GM12878 (cell line): ENCODE data around the gene TCP1. TPM values are rescaled to one million over a fixed set of nuclear protein-coding genes. Genes with fewer than 3 reads are reported as not detected.

Experiments
- BCL3 ChIP-seq: IDR thresholded peaks from 2 replicates; pipeline ENCODE4 v1.6.1; 2011; ENCODE audit warnings: borderline replicate concordance, low read depth, mild to moderate bottlenecking, moderate library complexity, low read length; ENCODE audit not compliant: insufficient read depth, poor library complexity, severe bottlenecking
- CEBPZ ChIP-seq: fragments of 150-350 bp; IDR thresholded peaks from 2 replicates; pipeline ENCODE4 v1.6.1; 2016; ENCODE audit warnings: low read depth, low read length
- CHD1 ChIP-seq: IDR thresholded peaks from 2 replicates; pipeline ENCODE4 v1.6.1; 2012; ENCODE audit warnings: low read depth, low read length, improper control_type of control experiment
- DPF2 ChIP-seq: fragments of 450-650 bp; IDR thresholded peaks from 2 replicates; pipeline ENCODE4 v1.6.1; 2017; ENCODE audit warnings: mild to moderate bottlenecking
- FOS ChIP-seq: IDR thresholded peaks from 3 replicates; pipeline ENCODE4 v1.6.1; 2011; ENCODE audit warnings: borderline replicate concordance; ENCODE audit not compliant: insufficient read length; ENCODE audit errors: extremely low read depth
- LARP7 ChIP-seq: fragments of 450-650 bp; IDR thresholded peaks from 2 replicates; pipeline ENCODE4 v1.6.1; 2017; ENCODE audit warnings: mild to moderate bottlenecking
- MAX ChIP-seq: IDR thresholded peaks from 2 replicates; pipeline ENCODE4 v1.6.1; 2012; ENCODE audit warnings: low read depth, low read length, improper control_type of control experiment
- MEF2B ChIP-seq: fragments of 450-650 bp; IDR thresholded peaks from 2 replicates; pipeline ENCODE4 v1.6.1; 2018; ENCODE audit warnings: mild to moderate bottlenecking, moderate library complexity; ENCODE audit not compliant: partially characterized antibody, poor library complexity, severe bottlenecking
- MLLT1 ChIP-seq: fragments of 450-650 bp; IDR thresholded peaks from 2 replicates; pipeline ENCODE4 v1.6.1; 2016; ENCODE audit warnings: mild to moderate bottlenecking
- MTA2 ChIP-seq: fragments of 450-650 bp; IDR thresholded peaks from 2 replicates; pipeline ENCODE4 v1.6.1; 2016; ENCODE audit warnings: low read depth, mild to moderate bottlenecking, moderate library complexity
- MYC ChIP-seq: IDR thresholded peaks from 2 replicates; pipeline ENCODE4 v1.6.1; 2011; ENCODE audit warnings: mild to moderate bottlenecking, low read length, moderate library complexity, inconsistent platforms; ENCODE audit not compliant: insufficient read depth, insufficient replicate concordance, insufficient read length, severe bottlenecking
- PKNOX1 ChIP-seq: fragments of 450-650 bp; IDR thresholded peaks from 2 replicates; pipeline ENCODE4 v1.6.1; 2016; ENCODE audit warnings: mild to moderate bottlenecking
- RB1 ChIP-seq: fragments of 450-650 bp; formaldehyde crosslinking; IDR thresholded peaks from 2 replicates; pipeline ENCODE4 v1.6.1; 2017; ENCODE audit warnings: mild to moderate bottlenecking, borderline replicate concordance
- RELA ChIP-seq: fragments of 450-650 bp; IDR thresholded peaks from 2 replicates; pipeline ENCODE4 v1.8.0; 2014; ENCODE audit warnings: borderline replicate concordance; ENCODE audit not compliant: partially characterized antibody
- RUNX3 ChIP-seq: IDR thresholded peaks from 2 replicates; pipeline ENCODE4 v1.6.1; 2012; ENCODE audit warnings: low read length, inconsistent platforms
- polyA plus RNA-seq, 11 experiments: library from polyadenylated mRNA; depleted of rRNA in 4 of 11; unstranded in 6 of 11; stranded (reverse) in 5 of 11; fragments of >200 nt; fragmentation: Nextera tagmentation in 4 of 11; fragmentation: Illumina TruSeq in 1 of 11; extraction: Ambion mirVana in 4 of 11; extraction: Trizol in 1 of 11; gene quantifications; 1 replicate in 1 of 11; 2 replicates in 10 of 11; pipeline versions ENCODE4 v1.2.1 to v1.2.3, GENCODE V29; 2011 to 2016; ENCODE audit warnings: inconsistent platforms in 2 of 11, missing spikeins in 2 of 11, low read depth in 1 of 11
- total RNA-seq, 4 experiments: library from RNA; depleted of rRNA in 3 of 4; stranded (reverse); fragments of >200 nt in 3 of 4; fragmentation: Illumina TruSeq in 1 of 4; extraction: Trizol in 1 of 4; gene quantifications; 2 replicates each; pipeline versions ENCODE4 v1.2.1 to v1.2.3, GENCODE V29; 2013 to 2021

Gene TCP1
- total and polyA plus RNA-seq, 10 of the 15 experiments (the other 5 are each of a cell fraction or from before 2014, with no cell fraction given), result 133 to 457 (median 306) TPM

GRCh38 chr6:159730332-159730676, 59.1 kb downstream of the TCP1 start (continued):
- TF ChIP-seq BCL3 (no peak), FOS (no peak), RELA (no peak), DPF2 (no peak), CHD1 (no peak), PKNOX1 (no peak), LARP7 (no peak), MLLT1 (no peak), RB1 (no peak), MAX (no peak), MEF2B (peak; percentile 74), RUNX3 (peak; percentile 29; the same call in 1 of the 2 replicates), MTA2 (peak; percentile 54; the same call in 1 of the 2 replicates), MYC (no peak), CEBPZ (no peak)
